HG02970 (cell line): ENCODE measurements around the gene RASSF5.
"Not testable (repeated sequence)": the region's sequence is repeated elsewhere in the genome, so short reads cannot be mapped to it uniquely, and the experiment has no call there.

ENCODE experiments used
- ATAC-seq: cut with Tn5 transposase; IDR thresholded peaks from one replicate; pipeline ENCODE4 v1.9.1; 2021; ENCODE audit warnings: mild to moderate bottlenecking, moderate library complexity, moderate number of reproducible peaks; ENCODE audit not compliant: unreplicated experiment, low FRiP score

Gene RASSF5

DNA sequence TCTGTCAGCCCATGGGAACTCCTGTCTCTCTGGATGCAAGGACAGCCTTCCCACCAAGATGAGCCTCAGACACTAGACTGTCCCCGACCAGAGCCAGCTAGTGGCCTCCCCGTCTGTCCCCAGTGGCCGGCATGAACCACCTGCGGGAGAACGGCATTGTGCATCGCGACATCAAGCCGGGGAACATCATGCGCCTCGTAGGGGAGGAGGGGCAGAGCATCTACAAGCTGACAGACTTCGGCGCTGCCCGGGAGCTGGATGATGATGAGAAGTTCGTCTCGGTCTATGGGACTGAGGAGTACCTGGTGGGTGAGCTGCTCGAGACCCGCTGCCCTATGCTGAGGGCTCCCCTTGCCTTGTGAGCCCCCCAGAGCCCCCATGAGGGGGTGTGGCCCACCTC is 31.3 kb upstream of the RASSF5 start:
- no peak for ATAC-seq

DNA sequence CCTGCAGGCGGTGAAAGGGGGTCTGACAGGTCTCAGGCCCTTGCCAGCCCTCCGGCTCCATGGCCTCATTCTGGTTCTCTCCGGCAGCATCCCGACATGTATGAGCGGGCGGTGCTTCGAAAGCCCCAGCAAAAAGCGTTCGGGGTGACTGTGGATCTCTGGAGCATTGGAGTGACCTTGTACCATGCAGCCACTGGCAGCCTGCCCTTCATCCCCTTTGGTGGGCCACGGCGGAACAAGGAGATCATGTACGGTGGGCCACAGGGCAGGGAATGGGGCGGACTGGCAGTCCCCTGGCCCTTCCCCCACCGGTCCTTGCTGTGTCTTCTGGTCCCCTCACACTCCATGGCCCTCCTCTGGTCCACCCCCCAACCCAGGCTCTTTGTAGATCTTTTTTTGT is 30.7 kb upstream of the RASSF5 start:
- ATAC-seq, result no peak

DNA sequence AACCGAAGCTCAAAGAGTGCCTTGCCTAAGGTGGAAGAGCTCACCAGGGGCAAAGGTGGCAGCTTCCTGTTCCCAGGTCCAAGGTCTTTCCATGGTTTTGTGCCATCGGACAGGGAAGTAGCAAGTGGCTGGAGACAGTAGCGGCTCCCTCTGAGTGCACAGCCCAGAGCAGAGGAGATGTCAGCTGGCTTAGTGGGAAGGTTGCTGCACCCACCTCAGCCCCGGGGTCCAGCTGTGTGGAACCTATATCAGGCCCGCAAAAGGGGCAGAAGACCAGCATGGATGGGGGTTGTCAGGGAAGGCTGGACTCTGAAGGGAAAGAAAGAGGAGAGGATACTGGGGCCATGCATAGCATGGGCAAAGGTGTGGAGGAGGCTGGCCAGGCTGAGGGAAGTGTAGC is 30.2 kb upstream of the RASSF5 start:
- no peak for ATAC-seq

DNA sequence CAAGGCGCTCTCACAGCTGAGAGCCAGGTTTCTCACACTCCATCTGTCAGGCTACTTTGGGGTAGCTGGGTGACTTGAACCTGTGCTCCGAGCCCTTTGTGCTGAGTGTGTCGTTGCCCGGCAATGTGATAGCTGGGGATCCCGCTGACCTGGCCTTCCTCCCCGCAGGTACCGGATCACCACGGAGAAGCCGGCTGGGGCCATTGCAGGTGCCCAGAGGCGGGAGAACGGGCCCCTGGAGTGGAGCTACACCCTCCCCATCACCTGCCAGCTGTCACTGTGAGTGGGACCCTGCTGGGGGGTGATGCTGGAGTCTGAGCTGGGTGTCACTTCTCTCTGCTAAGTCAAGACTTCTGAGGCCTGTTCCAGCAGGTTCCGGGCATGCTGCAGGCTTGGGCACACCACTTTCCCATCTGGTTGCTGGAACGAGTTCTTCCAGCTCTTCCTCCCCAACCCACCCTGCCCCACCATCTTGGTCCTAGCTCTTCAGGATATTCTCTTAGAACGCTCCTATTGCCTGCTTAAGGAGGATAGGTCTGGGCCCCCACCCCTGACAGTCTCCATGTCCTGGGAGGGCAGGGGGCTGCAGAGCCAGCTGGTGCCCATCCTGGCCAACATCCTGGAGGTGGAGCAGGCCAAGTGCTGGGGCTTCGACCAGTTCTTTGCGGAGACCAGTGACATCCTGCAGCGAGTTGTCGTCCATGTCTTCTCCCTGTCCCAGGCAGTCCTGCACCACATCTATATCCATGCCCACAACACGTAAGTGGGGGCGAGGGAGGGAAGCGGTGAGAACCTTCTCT is 29.6 kb upstream of the RASSF5 start:
- no peak for ATAC-seq

DNA sequence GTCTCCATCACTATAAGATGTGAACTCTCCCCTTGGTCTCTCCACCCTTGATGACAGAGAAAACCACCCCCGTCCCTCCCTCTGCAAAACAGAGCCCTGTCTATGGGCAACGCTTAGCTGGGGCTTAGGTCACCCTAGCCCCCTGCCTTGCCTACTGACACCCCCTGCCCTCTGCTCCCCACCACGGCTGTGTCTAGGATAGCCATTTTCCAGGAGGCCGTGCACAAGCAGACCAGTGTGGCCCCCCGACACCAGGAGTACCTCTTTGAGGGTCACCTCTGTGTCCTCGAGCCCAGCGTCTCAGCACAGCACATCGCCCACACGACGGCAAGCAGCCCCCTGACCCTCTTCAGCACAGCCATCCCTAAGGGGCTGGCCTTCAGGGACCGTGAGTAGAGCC is 28.6 kb upstream of the RASSF5 start:
- ATAC-seq, result no peak

DNA sequence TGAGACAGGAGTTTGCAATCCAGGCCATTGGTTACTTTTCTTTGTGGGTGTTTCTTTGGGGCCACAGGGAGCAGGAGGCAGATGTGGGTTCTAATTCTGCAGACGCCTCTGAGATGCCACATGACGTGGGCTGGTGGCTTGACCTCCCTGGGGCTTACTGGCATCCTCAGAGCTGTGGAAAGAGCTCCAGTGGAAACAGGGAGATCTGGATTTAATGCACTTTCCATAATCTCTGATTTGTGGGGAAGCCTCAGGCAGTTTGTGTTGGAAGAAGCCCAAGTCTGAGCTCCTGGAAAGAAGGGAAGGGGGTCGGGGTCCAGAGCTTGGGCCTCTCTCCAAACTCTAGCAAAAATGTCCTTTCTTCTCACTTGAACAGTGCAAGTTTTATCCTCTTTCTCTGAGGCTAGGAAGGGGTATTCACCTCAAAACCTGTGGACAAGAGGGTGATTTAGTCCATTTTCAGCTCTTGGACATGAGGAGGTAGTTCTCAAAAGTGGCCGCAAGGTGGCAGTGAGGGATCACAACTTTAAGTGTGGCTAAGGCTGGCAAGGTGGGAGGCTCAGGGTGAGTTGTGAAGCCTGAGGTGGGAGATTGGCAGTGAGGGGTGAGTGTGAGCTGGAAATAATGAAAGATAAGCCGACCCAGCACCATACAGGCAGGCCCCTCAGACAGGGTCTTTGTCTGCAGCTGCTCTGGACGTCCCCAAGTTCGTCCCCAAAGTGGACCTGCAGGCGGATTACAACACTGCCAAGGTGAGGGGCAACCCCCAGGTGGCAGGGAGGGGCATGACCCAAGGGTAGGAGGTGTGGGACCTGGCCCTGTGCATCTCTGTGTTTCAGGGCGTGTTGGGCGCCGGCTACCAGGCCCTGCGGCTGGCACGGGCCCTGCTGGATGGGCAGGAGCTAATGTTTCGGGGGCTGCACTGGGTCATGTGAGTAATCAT is 27.9 kb upstream of the RASSF5 start:
- no peak for ATAC-seq

DNA sequence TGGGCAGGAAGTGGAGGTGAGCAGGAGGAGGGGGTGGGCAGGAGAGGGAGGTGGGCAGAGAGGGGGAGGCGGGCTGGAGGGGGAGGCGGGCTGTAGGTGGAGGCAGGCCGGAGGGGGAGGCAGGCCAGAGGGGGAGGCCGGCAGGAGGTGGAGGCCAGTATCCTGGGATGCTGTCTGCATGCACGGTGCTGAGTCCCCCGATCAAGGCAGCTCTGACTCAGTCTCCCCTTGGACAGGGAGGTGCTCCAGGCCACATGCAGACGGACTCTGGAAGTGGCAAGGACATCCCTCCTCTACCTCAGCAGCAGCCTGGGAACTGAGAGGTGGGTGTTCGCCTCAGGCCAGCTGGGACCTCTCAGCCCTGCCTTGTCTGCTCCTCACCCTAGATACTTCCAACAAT is 27.1 kb upstream of the RASSF5 start:
- ATAC-seq, result no peak

DNA sequence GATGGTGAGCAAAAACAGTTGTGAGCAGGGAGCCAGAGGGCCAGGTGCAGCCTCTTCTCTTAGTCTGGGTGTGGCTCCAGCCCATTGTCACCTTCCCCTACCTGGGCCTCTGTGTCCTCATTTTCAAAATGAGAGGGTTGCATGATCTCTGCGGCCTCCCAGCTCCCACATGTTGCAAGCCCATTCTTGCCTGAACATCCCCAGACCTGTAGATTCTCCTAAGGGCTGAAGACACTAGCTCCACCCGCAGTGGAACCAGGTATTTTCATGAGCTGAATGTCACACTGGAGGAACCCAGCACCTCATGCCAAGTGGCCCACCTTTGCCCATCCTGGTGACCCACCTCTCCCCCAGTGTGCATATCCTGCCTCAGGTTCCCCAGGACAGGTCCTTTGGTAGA is 24.7 kb upstream of the RASSF5 start:
- no peak for ATAC-seq

DNA sequence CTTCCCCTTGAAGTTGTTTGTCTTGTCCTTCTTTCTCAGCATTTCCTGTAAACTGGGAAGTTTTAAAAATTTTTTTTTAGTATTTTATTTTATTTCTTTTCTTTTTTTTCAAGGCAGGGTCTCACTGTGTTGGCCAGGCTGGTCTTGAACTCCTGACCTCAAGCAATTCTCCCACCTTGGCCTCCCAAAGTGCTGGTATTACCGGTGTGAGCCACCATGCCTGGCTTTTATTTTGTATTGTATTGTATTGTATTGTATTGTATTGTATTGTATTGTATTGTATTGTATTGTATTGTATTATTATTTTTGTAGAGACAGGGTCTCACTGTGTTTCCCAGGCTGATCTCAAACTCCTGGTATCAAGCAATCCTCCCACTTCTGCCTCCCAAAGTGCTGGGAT is 23.5 kb upstream of the RASSF5 start:
- not testable (repeated sequence) for ATAC-seq

DNA sequence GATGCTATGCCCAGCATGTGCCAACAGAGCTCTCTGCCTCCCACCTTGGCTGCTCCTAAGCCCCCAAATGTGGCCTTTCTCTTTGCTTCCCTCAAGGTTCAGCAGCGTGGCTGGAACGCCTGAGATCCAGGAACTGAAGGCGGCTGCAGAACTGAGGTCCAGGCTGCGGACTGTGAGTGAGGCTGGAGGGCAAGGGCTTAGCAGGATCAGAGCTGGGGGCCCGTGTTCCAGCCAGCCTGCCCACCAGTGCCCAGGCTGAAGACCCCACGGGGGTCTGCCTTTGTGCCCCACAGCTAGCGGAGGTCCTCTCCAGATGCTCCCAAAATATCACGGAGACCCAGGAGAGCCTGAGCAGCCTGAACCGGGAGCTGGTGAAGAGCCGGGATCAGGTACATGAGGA is 22.4 kb upstream of the RASSF5 start:
- no peak for ATAC-seq

DNA sequence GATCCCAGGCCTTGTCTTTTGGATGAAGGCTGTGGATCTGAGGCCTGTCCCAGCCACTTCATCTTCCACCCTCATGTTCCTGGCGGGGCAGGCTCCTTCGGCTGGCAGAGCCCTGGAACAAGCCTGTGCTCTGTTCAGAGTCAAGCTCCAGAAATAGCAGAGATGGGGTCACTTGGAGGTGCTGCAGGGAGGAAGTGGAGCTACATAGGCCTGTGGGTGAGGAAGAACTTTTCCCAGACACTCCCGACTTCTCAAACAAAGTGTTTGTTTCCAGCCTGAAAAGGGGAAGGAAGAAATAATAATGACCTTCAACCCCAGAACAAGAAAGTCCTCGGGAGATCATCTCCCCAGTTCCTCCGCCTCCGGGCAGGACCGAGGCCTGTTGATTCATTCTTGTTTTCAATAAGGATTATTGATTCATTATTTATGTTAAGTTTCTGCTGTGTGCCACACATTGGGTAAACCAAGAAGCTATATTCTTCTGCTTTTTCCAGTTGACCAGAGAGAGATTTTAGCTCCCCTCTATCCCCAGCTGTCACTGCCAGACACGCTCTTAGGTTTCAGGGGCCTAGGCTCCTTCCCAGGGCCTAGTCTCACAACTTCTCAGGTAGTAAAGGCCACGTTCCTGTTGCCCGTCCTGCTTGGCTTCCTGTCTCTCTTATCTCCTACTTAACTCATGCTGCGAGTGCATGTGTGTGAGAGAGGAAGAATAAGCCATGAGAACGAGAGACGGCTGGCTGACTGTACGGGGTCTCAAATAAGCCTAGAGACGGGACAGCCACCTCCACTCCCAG is 20.1 kb upstream of the RASSF5 start:
- no peak for ATAC-seq

DNA sequence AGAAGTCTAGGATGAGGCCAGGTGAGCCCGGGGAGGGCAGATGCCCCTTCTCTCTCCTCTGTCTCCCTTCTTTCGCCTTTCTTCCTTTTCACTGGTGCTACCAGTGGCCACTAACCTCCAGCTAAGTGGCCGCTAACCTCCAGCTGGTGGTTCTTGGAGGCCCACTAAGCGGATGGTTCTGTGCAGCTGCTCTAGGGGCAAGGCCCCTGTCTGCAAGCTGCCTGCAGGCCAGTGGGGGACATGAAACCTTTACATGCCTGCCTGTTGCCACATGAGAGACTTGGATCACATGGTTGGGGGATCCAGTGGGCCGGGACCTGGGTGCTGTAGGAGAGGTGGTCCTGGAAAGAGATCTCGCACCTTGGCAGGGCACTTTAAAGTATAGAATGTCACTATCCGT is 19.4 kb upstream of the RASSF5 start:
- no peak for ATAC-seq

DNA sequence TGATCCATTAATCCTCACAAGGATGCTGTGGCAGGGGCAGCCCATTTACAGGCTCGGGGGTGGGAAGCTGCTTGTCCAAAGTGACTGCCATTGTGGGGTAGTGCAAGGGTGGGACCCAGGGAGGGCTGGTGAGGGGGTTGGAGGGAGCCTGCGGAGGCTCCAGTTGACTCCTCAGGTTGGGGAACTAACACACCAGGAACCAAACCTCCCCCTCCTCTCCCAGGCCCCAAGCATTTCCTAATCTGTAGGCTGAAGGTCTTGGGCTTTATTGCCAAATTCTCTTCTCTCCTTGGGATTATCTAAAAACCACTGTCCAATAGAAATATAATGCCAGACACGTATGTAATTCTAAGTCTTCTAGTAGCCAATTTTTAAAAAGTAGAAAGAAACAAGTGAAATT is 18.9 kb upstream of the RASSF5 start:
- ATAC-seq, result no peak

DNA sequence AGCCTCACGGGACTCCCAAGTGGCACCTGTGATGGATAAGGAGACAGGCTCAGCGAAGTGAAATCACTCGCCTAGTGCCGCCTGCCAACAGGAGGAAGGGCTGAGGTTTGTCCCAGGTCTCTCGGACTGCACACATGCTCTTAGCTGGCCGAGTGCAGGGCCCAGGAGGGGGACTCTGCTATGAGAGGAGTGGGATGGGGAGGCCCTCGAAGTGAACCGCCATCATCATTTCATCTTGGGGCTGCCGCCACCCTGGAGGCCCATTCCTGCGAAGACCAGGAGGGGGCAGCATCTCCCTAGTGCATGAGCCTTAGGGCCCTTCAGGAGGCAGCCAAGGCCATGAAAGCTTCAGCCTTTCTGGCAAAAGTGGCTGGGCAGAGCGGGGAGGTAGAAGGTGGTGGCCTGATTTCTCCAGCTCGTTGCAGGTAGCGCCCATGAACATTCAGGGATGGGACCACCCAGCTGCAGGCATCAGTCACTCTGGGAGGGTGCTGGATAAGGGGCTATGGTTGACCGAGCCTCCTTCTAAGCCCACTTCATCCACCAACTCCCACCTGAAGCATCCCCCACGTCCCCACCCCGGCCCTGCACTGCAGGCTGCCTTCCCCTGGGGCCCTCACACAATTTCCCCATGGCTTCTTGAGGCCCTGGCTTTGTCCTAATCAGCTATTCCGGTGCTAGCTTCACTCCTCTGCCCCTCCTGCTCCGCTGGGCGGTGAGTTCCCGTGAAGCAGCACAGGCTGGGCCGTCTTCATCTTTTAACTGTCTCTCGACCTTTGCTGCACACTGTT is 17.2 kb upstream of the RASSF5 start:
- ATAC-seq, result no peak

DNA sequence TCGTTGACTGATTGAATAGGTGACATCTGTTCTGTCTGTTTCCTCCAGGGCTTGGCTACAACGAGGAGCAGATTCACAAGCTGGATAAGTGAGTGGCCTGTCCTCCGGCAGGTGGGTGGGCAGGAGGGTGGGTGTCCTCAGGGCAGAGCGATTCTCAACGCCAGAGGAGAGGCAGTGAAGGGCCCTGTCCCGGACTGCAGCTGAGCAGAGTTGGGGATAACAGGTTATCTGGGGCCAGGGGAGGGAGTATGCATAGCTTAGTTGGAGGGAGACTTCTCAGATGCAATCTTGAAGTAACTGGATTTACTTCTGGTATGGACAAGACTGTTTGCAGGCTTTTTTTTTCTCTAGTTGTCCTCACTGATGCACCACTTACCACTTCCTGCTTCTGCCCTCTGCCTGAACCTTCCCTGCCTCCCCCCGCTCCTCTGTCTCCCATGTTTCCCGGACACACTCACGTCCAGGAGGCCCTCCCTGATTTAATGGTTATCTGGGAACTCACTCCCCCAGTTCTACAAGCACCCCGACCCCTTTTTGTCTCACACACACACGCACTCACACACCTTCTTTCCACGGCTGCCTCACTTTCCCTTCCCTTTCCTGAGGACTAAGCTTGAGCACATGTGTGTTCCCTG is 16.4 kb upstream of the RASSF5 start:
- ATAC-seq, result no peak

DNA sequence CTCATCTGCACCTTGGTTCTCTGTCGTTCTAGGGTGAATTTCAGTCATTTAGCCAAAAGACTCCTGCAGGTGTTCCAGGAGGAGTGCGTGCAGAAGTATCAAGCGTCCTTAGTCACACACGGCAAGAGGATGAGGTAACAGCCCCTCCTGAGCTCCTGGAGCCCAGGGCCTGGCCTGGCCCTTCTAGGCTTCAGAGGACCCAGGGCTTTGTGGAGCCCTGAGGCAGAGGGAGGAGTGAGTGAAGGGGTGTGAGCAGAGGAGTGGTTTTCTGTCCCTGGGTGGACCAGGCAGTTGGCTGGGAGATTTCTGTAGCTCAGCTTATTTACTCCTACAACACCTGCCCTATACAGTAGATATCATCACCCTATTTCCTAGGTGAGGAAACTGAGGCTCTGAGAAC is 15.7 kb upstream of the RASSF5 start:
- ATAC-seq, result no peak

DNA sequence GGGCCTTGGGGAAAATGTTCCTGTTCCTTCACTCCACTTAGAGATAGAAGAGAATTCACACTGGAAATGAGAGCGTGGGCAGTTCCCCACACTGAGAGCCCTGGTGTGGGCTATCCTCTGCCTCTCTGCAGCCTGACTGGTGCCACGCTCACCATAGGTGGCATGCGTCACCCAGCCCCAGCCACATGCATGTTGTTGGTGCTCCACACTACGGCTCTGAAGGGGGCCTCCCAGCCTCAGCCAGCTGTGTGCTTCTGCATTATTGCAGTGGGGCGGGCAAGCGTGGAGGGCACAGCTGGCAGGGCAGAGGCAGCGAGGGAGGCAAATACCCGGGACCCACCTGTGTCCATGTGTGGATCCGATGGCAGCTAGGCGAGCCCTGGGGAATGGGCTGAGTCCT is 14.7 kb upstream of the RASSF5 start:
- ATAC-seq, result no peak

DNA sequence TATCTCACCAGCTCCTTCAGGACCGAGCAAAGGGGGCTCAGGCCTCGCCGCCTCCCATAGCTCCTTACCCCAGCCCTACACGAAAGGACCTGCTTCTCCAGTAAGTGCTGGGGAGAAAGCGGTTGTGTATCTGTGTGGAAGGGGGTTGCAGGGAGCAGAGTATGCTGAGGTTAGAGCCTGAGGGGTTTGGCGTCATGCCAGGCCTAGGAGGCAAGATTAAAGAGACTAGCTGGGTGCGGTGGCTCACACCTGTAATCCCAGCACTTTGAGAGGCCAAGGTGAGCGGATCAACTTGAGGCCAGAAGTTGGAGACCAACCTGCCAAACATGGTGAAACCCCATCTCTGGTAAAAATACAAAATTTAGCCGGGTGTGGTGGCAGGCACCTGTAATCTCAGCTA is 14.1 kb upstream of the RASSF5 start:
- ATAC-seq, result no peak

DNA sequence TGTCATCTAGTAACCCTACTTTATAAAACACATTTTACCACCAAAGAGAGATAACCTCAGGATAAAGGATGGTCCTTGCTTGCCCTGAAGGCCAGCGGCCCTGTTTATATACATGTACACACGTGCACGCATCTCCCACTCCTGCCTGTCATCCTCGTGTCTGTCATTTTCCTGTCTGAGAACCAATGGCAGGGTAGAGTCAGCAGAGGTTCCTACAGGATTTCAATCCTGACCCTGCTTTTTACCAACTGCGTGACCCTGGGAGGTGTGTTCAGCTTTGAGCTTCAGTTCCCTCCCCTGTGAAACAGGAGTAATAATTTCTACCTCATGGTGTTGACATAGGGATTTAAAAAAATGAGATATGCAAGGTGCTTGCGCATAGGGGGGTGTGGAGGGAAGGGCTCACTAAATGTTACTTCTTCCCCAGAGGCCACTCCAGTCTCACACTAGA is 12.3 kb upstream of the RASSF5 start:
- no peak for ATAC-seq
